GM12865 (cell line): ENCODE data around the gene CCDC107.

Experiments used
- DNase-seq: peaks from one replicate; pipeline ENCODE4 v3.0.0; 2010; ENCODE audit warnings: low read depth
- H3K4me3 ChIP-seq: 2 replicates; pipeline ENCODE4 v1.5.1; 2011; ENCODE audit warnings: mild to moderate bottlenecking, low read depth, low read length, control low read depth
- TF ChIP-seq, protein P1 (sequence below): IDR thresholded peaks from 2 replicates; pipeline ENCODE4 v1.5.1; 2011; ENCODE audit warnings: low read length, control low read depth, low read depth, inconsistent platforms; ENCODE audit not compliant: insufficient read depth; ENCODE audit errors: missing control alignments

Gene CCDC107

DNA sequence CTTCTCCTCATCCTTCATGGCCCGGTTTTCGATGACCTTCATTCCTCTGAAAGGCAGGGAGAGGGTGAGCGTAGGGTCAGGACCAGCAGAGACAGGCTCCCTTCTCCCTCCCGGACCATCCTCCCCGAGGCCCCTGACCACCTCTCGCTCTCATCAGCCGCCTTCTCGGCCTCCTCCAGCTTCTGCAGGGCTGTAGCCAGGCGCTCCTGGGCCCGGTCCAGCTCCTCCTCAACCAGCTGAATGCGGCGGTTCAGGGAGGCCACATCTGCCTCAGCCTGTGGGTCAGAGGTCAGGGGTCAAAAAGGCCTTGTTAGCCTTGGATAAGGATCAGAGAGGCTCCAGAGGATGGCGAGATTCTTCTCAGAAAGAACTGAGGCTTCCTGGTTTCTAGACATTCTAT lies 27.4 kb downstream of the CCDC107 start:
- TF ChIP-seq, protein P1, sequence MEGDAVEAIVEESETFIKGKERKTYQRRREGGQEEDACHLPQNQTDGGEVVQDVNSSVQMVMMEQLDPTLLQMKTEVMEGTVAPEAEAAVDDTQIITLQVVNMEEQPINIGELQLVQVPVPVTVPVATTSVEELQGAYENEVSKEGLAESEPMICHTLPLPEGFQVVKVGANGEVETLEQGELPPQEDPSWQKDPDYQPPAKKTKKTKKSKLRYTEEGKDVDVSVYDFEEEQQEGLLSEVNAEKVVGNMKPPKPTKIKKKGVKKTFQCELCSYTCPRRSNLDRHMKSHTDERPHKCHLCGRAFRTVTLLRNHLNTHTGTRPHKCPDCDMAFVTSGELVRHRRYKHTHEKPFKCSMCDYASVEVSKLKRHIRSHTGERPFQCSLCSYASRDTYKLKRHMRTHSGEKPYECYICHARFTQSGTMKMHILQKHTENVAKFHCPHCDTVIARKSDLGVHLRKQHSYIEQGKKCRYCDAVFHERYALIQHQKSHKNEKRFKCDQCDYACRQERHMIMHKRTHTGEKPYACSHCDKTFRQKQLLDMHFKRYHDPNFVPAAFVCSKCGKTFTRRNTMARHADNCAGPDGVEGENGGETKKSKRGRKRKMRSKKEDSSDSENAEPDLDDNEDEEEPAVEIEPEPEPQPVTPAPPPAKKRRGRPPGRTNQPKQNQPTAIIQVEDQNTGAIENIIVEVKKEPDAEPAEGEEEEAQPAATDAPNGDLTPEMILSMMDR = no peak
- H3K4me3 ChIP-seq = no peak overlapping the region
- DNase-seq = no peak

DNA sequence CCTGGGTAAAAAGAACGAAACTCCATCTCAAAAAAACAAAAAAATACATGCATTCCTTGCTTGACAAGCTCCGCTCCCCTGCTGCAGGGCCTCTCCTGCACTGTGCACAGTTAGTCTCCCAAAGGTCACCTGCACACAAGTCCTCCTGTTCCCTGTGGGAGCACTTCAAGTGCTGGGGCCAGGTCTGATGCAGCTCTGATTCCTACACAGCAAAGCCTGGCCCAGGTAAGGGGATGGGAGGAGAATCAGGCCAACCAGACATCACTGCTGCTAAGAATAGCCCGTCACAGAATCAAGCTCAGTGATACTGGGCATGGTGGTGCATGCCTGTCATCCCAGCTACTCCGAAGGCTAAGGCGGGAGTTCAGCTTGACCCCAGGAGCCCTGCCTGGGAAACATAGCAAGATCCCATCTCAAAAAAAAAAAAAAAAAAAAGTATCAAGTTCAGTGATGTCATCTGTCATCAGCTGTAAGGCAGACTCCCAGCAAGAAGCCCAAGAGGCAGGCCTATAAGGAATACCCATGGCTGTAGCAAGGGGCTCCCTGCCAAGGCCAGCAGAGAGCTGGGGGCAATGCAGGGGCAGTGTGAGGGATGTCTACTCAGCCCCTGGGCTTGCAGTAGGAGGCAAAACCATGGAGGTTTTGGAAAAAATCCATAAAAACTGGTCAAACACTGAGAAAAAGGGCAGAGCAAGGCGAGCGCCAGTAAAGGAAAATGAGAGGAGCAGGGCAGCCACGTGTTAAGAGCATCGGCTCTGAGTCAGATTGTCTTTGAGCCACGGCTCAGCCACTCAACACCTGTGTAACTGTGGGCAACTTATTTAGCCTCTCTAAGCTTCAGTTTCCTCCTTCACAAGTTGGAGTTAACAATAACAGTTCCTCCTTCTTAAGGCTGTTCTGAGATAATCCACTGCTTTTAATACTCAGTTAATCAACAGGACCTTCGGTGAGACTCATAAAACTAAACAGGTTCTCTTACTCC lies 28.4 kb downstream of the CCDC107 start:
- DNase-seq = no peak
- TF ChIP-seq, protein P1 = no peak
- no peak overlapping the region for H3K4me3 ChIP-seq

DNA sequence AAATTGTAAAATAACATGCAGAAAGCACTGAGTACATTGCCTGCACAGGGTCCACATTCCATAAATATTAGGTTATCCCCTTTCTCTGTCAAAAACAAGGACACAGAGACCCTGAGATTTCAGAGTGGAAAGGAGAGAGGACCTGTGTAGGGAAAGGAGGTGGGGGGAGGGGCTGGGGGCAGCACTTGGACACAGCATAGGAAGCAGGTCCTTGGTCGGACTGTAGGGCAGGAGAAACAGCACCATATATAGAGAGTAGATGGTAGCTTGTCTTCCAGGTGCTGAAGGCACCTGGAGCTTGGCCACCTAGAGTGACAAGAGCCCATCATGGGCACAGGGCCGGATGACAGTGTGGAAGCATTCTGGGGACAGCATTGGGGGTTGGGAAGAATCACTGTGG lies 29.2 kb downstream of the CCDC107 start:
- H3K4me3 ChIP-seq = no peak overlapping the region
- DNase-seq = no peak
- TF ChIP-seq, protein P1 = no peak

DNA sequence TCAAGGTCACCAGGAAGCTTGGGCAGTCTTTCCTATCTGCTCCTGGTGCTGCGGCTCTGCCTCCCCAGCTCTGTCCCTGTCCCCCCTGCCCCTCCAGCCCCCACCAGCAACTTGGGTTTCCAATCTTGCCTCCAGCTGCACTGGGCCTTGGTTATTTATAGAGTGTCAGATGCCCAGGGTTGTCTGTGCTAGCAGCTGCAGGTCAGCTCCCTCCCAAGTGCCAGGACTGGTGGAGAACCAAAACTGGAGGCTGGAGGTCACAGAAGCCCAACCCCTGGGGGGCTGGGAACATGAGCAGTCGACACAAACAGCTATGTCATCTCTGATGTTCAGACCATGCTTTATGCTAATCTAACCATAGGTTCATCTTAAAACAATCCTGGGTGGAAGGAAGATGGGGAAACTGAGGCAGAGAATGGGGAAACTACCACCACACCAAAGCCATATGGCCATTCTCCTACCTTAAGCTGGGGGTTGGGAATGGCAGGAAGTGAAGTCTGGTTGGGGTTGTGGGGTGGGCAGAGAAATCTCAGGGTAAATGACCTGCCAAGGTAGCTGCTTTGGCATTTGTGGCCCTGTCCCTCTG lies 30.0 kb downstream of the CCDC107 start:
- no peak for DNase-seq
- TF ChIP-seq, protein P1 = no peak
- H3K4me3 ChIP-seq = no peak overlapping the region

DNA sequence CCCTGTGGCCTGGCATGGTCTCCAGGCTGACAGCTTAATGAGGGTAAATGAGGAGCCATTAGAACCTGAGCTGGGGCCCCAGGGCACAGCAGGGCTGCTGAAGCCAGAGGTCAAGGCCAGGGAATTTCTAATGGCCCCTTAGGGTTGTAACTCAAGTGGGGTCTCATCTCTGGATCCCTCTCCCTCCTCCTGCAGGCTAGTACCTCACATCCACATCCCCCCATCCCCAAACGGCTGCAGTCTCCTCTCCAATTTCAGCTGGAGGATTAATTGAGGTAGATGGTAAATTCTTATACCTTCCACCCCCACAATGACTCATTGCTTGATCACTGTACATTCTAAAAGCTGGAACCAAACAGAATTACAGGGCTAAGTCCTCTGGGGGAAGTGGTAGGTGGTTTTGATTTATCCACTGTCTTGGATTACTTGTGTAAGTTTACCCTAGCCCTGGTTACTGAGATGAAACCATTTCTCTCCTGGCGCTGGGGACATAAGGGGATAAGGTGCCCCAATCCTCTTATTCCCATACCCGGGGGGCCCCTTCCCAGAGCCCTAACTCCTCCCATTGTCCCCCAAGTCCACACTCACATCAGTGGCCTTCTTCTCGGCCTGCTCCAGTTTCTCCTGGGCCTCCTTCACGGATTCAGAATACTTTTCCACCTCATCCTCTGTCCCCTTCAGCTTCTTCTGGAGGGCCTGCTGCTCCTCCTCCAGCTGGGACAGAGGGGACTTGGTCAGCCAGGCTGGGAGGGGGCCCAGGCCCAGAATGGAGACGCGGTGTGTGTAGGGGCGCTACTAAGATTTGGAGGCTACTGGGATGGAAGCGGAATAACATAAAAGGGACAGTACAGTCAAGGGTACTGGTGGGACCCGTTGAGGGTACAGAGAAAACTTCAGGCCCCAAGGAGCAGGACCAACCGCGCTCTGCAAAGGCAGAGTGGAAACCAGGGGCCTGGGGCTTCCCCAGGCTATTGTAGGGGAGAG lies 30.8 kb downstream of the CCDC107 start:
- TF ChIP-seq, protein P1 = no peak
- no peak overlapping the region for H3K4me3 ChIP-seq
- no peak for DNase-seq

DNA sequence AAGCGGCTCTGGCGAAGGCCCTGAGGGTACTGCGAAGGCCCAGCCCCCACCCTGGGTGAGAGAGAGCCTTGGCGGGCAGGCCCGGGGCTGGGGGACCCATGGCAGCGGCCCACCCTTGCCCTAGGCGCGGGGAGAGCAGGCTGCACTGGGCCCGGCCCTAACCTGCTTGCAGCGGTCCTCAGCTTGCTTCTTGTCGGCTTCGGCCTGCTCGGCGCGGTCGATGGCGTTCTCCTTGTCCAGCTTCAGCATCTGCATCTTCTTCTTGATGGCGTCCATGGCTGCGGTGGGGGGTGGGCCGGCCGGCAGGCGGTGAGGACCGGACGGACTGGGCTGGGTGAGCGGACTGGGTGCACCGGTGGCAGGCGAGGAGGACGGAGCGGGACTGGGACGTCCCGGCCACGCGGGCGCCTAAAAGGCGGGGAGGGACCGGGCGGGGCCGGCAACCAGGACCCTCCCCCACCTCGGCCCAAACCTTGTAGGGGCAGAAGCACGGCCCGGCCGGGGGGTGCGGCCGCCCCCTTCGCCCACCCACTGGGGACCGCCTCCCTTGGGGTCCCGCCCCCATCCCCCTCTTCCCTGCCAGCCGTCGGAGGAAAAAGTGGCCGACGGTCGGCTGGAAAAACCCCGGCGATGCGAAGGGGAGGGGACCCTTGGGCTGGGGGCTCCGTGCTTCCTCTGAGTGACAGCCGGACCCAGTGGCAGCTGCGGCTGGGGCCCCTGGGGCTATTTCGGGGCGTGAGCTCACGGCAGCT lies 31.6 kb downstream of the CCDC107 start, which contains the start of gene TPM2:
Gene TPM2, minus strand, starts transcription at position 384 of the 752 bp plus-strand sequence. Its CDS starts 108 bp downstream, at position 276.
- TF ChIP-seq, protein P1 = no peak

More for the DNA sequence above, 31.6 kb downstream of the CCDC107 start, which contains the start of gene TPM2:
- peak within 1 kb of the TSS; percentile 59 for H3K4me3 ChIP-seq
- DNase-seq = no peak
